K562 (cell line): Measurements from ENCODE around the gene MET. TPM values are rescaled to one million over a fixed set of nuclear protein-coding genes. Genes with fewer than 3 reads are reported as not detected.

Experiments used
- ATAC-seq: fragments of 200-7000 bp; cut with Tn5 transposase; 3 replicates; pipeline ENCODE4 v1.9.1; 2020; ENCODE audit warnings: moderate library complexity
- BruUV-seq: library from RNA; stranded (reverse); fragments of 400-500 nt; replicated peaks from 2 replicates; lab custom pipeline; 2021; lab: Mats Ljungman, UMichigan
- CTCF ChIA-PET: fragments of 300-600 bp; formaldehyde crosslinking; extraction: SDS; loops from one replicate; lab custom pipeline; 2021; ENCODE audit warnings: low intra/inter-chr PET ratio; lab: Yijun Ruan, JAX
- POLR2A ChIA-PET: fragments of 300-600, 350-650 bp; sonication (Branson Sonifier 250); formaldehyde crosslinking; extraction: SDS; loops from one replicate; lab custom pipeline; 2021; ENCODE audit warnings: antibody characterized with exemption, inconsistent platforms; lab: Yijun Ruan, JAX
- DNase-seq, 4 experiments: peaks; one replicate each; pipeline versions ENCODE4 v3.0.0 to v3.0.0-alpha.2; 2011 to 2018; ENCODE audit warnings: low spot score in 3 of 4, mixed read lengths in 3 of 4; ENCODE audit errors: extremely low read depth in 1 of 4
- FAIRE-seq: peaks from 2 replicates; lab custom pipeline; 2011; peaks lifted over from hg19 to GRCh38; lab: Jason Lieb, UNC
- H2AFZ ChIP-seq: 2 replicates; pipeline ENCODE4 v1.6.0; 2011; ENCODE audit warnings: low read depth, low read length, control low read depth, inconsistent platforms
- H3K27ac ChIP-seq: fragments of 200-600 bp; 3 replicates; pipeline ENCODE4 v1.8.0; 2011; ENCODE audit warnings: low read depth, mild to moderate bottlenecking, control low read depth, inconsistent platforms, low read length, moderate library complexity, mixed read lengths; ENCODE audit errors: extremely low read depth
- H3K27me3 ChIP-seq, 2 experiments: fragments of 300-600 bp in 1 of 2; 2 replicates in 1 of 2; 3 replicates in 1 of 2; pipeline versions ENCODE4 v1.6.0 to v1.8.0; 2011; ENCODE audit warnings: inconsistent platforms in 2 of 2, low read length in 2 of 2, mild to moderate bottlenecking in 1 of 2, mixed read lengths in 1 of 2, moderate library complexity in 1 of 2; ENCODE audit not compliant: control insufficient read depth in 2 of 2, insufficient read depth in 2 of 2
- H3K36me3 ChIP-seq: fragments of 300-600 bp; 3 replicates; pipeline ENCODE4 v1.8.0; 2011; ENCODE audit warnings: mild to moderate bottlenecking, low read length, inconsistent platforms; ENCODE audit not compliant: control insufficient read depth, insufficient read depth
- H3K4me1 ChIP-seq, 2 experiments: fragments of 200-600 bp in 1 of 2; replicated peaks in 1 of 2; 2 replicates in 1 of 2; 3 replicates in 1 of 2; pipeline versions ENCODE4 v1.5.1 to v1.8.0; 2011; ENCODE audit warnings: inconsistent platforms in 2 of 2, low read length in 2 of 2, mild to moderate bottlenecking in 1 of 2, mixed read lengths in 1 of 2, moderate library complexity in 1 of 2; ENCODE audit not compliant: control insufficient read depth in 2 of 2, insufficient read depth in 2 of 2
- H3K4me2 ChIP-seq: 2 replicates; pipeline ENCODE4 v1.6.1; 2011; ENCODE audit warnings: low read length, control low read depth, inconsistent platforms, mixed read lengths; ENCODE audit not compliant: insufficient read depth
- H3K4me3 ChIP-seq: fragments of 200-600 bp; sonication (generic), shearing (Covaris generic); 2 replicates; pipeline ENCODE4 v1.5.1; 2016; ENCODE audit warnings: control low read depth, inconsistent platforms
- H3K79me2 ChIP-seq: fragments of 200-600 bp; 3 replicates; pipeline ENCODE4 v1.8.0; 2011; ENCODE audit warnings: low read length, inconsistent platforms; ENCODE audit not compliant: control insufficient read depth, insufficient read depth
- H3K9ac ChIP-seq, 2 experiments: 2 replicates each; pipeline versions ENCODE4 v1.6.0 to v1.6.1; 2011; ENCODE audit warnings: low read depth in 2 of 2, low read length in 2 of 2, control low read depth in 1 of 2, inconsistent platforms in 1 of 2, mild to moderate bottlenecking in 1 of 2, mixed read lengths in 1 of 2; ENCODE audit not compliant: insufficient read depth in 1 of 2
- H3K9me1 ChIP-seq: one replicate; pipeline ENCODE4 v1.6.0; 2011; ENCODE audit warnings: inconsistent platforms, mild to moderate bottlenecking, low read length, moderate library complexity; ENCODE audit not compliant: control insufficient read depth, insufficient read depth
- H3K9me3 ChIP-seq: replicated peaks from 2 replicates; pipeline ENCODE4 v1.5.1; 2011; ENCODE audit warnings: low read depth, low read length, inconsistent platforms; ENCODE audit not compliant: control insufficient read depth, insufficient read depth
- H4K20me1 ChIP-seq: replicated peaks from 2 replicates; pipeline ENCODE4 v1.6.1; 2011; ENCODE audit warnings: low read length, inconsistent platforms, mixed read lengths; ENCODE audit not compliant: control insufficient read depth, insufficient read depth
- DMBX1 ChIP-seq: fragments of 250-450 bp; sonication (Bioruptor Pico); IDR thresholded peaks from 2 replicates; pipeline ENCODE4 v1.8.0; 2022; ENCODE audit warnings: inconsistent platforms, mild to moderate bottlenecking, moderate library complexity, borderline replicate concordance
- FOXJ3 ChIP-seq: sonication (generic); formaldehyde crosslinking; IDR thresholded peaks from 2 replicates; pipeline ENCODE4 v1.4.0; 2020; ENCODE audit warnings: mild to moderate bottlenecking, missing genetic modification reagents
- LARP7 ChIP-seq: fragments of 450-650 bp; IDR thresholded peaks from 2 replicates; pipeline ENCODE4 v1.6.1; 2016
- LEF1 ChIP-seq: fragments of 450-650 bp; IDR thresholded peaks from 2 replicates; pipeline ENCODE4 v1.6.1; 2016; ENCODE audit warnings: mild to moderate bottlenecking
- SMAD4 ChIP-seq: fragments of 250-450 bp; sonication (Bioruptor Pico); conservative IDR thresholded peaks from 2 replicates; pipeline ENCODE4 v1.8.0; 2021; ENCODE audit warnings: inconsistent platforms, mild to moderate bottlenecking, moderate library complexity
- TEAD2 ChIP-seq: fragments of 450-650 bp; IDR thresholded peaks from 2 replicates; pipeline ENCODE4 v1.6.1; 2016; ENCODE audit warnings: missing genetic modification characterization, control low read depth, missing compliant biosample characterization
- ZNF253 ChIP-seq: fragments of 250-450 bp; sonication (Bioruptor Pico); conservative IDR thresholded peaks from 2 replicates; pipeline ENCODE4 v1.6.1; 2021; ENCODE audit warnings: mild to moderate bottlenecking
- WGBS: fragments of 100-300 bp; shearing (Covaris generic); methylation state at CpG from one replicate; pipeline ENCODE4 v1.1.6; 2016; ENCODE audit warnings: low coverage, mixed read lengths; ENCODE audit not compliant: insufficient coverage; ENCODE audit errors: missing lambda C conversion rate; 5-methylcytosine and 5-hydroxymethylcytosine counted together
- in situ Hi-C: fragments of 300-500 bp; cut with MboI; formaldehyde crosslinking; loops from 4 replicates; pipeline ENCODE4 v1.15.0; 2018; ENCODE audit warnings: inconsistent platforms, mixed read lengths
- intact Hi-C: fragments of 100-400 bp; cut with micrococcal nuclease; formaldehyde crosslinking; loops from 2 replicates; pipeline ENCODE4 v1.14.2; 2022
- polyA plus RNA-seq, 8 experiments: library from polyadenylated mRNA; depleted of rRNA in 4 of 8; stranded (reverse) in 5 of 8; unstranded in 3 of 8; fragments of >200 nt; fragmentation: Nextera tagmentation in 2 of 8; fragmentation: Illumina TruSeq in 1 of 8; extraction: Ambion mirVana in 2 of 8; extraction: Trizol in 1 of 8; gene quantifications; 2 replicates each; pipeline versions ENCODE4 v1.2.1 to v1.2.3, GENCODE V29; 2011 to 2014; ENCODE audit warnings: inconsistent platforms in 1 of 8, missing spikeins in 1 of 8
- total RNA-seq, 7 experiments: library from RNA; depleted of rRNA in 6 of 7; stranded (reverse); fragments of >200 nt in 6 of 7; fragmentation: Illumina TruSeq in 2 of 7; extraction: Trizol in 2 of 7; gene quantifications; 2 replicates each; pipeline versions ENCODE4 v1.2.1 to v1.2.3, GENCODE V29; 2011 to 2021; ENCODE audit warnings: low replicate concordance in 1 of 7
- TF ChIP-seq, protein P1 (sequence below): sonication (generic); formaldehyde crosslinking; IDR thresholded peaks from 2 replicates; pipeline ENCODE4 v1.8.0; 2022; ENCODE audit warnings: mild to moderate bottlenecking, missing genetic modification reagents
- TF ChIP-seq, protein P2 (sequence below): IDR thresholded peaks from 2 replicates; pipeline ENCODE4 v1.6.1; 2012; ENCODE audit warnings: low read depth, low read length, improper control_type of control experiment, borderline replicate concordance
- TF ChIP-seq, protein P3 (sequence below): fragments of 200-800 bp; sonication (Bioruptor generic); IDR thresholded peaks from 2 replicates; pipeline ENCODE4 v1.6.1; 2016; ENCODE audit warnings: missing genetic modification characterization, missing compliant biosample characterization
- TF ChIP-seq, protein P4 (sequence below): fragments of 250-450 bp; sonication (Bioruptor Pico); IDR thresholded peaks from 2 replicates; pipeline ENCODE4 v1.8.0; 2021; ENCODE audit warnings: borderline replicate concordance, mild to moderate bottlenecking, moderate library complexity; ENCODE audit not compliant: poor library complexity, severe bottlenecking
- TF ChIP-seq, protein P5 (sequence below): sonication (generic); formaldehyde crosslinking; IDR thresholded peaks from 2 replicates; pipeline ENCODE4 v1.8.0; 2022; ENCODE audit warnings: mild to moderate bottlenecking, missing genetic modification reagents

MET gene
- total and polyA plus RNA-seq, 9 of the 15 experiments (the other 6 are each of a cell fraction or from before 2014, with no cell fraction given): 0.84 to 2.4 (median 1.1) TPM

DNA sequence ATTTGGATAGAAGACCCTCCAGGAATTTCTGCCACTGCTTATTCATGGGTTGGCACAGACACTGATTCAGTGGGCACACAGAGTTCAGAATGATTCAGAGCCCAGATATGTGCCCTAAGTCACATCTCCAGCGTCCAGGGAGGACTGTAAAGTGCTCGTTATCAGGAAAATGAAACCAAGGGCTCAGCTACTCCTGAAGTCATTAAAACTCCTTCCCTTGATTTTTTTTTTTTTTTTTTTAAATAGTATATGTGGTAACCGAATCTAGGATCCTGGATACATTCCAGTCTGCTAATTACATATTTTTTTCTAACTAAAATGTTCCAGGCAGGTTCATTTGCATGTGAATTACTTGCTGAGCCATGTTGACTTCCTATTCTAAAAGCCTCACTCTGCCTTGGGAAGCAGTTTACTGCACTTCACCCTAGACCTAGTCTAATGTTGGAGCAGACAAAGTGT, 34.7 kb downstream of the MET start:
- H3K9me3 ChIP-seq: no peaks in the 10 kb centered on the region
- no peak overlapping the region for H3K4me2 ChIP-seq
- no peaks in the 10 kb centered on the region for H3K36me3 ChIP-seq
- no peak overlapping the region for H3K4me3 ChIP-seq
- FAIRE-seq: no peak
- H3K9me1 ChIP-seq: no peaks in the 10 kb centered on the region
- ChIA-PET CTCF (no interaction called here), POLR2A (interaction anchor here (1.2 kb wide), 1 partner anchor 246 kb away, joined by 3 read pairs; the partner anchor contains the start of gene ST7)
- no peaks in the 10 kb centered on the region for H4K20me1 ChIP-seq
- no peaks in the 10 kb centered on the region for H3K4me1 ChIP-seq
- BruUV-seq: no TSS peak
- H2AFZ ChIP-seq: no peak overlapping the region
- WGBS: 0% methylated on average over 3 of the region's 3 CpGs
- H3K27me3 ChIP-seq: peaks cover under 1 to 4% of the 10 kb centered on the region in 2 experiments; a peak in 3 of 5 replicates
- no peak overlapping the region for H3K27ac ChIP-seq
- no peaks in the 10 kb centered on the region for H3K79me2 ChIP-seq
- intact Hi-C loops: no loop called here
- TF ChIP-seq LARP7 (no peak), DMBX1 (CRISPR knock-in tag) (no peak), TEAD2 (tag) (no peak), SMAD4 (CRISPR knock-in tag) (no peak), ZNF253 (CRISPR knock-in tag) (no peak), FOXJ3 (no peak), LEF1 (no peak)
- TF ChIP-seq, protein P1, sequence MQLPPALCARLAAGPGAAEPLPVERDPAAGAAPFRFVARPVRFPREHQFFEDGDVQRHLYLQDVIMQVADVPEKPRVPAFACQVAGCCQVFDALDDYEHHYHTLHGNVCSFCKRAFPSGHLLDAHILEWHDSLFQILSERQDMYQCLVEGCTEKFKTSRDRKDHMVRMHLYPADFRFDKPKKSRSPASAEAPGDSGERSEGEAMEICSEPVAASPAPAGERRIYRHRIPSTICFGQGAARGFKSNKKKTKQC (CRISPR knock-in tag): no peak
- TF ChIP-seq, protein P2, sequence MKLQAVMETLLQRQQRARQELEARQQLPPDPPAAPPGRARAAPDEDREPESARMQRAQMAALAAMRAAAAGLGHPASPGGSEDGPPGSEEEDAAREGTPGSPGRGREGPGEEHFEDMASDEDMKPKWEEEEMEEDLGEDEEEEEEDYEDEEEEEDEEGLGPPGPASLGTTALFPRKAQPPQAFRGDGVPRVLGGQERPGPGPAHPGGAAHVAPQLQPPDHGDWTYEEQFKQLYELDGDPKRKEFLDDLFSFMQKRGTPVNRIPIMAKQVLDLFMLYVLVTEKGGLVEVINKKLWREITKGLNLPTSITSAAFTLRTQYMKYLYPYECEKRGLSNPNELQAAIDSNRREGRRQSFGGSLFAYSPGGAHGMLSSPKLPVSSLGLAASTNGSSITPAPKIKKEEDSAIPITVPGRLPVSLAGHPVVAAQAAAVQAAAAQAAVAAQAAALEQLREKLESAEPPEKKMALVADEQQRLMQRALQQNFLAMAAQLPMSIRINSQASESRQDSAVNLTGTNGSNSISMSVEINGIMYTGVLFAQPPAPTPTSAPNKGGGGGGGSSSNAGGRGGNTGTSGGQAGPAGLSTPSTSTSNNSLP: no peak
- TF ChIP-seq, protein P3, sequence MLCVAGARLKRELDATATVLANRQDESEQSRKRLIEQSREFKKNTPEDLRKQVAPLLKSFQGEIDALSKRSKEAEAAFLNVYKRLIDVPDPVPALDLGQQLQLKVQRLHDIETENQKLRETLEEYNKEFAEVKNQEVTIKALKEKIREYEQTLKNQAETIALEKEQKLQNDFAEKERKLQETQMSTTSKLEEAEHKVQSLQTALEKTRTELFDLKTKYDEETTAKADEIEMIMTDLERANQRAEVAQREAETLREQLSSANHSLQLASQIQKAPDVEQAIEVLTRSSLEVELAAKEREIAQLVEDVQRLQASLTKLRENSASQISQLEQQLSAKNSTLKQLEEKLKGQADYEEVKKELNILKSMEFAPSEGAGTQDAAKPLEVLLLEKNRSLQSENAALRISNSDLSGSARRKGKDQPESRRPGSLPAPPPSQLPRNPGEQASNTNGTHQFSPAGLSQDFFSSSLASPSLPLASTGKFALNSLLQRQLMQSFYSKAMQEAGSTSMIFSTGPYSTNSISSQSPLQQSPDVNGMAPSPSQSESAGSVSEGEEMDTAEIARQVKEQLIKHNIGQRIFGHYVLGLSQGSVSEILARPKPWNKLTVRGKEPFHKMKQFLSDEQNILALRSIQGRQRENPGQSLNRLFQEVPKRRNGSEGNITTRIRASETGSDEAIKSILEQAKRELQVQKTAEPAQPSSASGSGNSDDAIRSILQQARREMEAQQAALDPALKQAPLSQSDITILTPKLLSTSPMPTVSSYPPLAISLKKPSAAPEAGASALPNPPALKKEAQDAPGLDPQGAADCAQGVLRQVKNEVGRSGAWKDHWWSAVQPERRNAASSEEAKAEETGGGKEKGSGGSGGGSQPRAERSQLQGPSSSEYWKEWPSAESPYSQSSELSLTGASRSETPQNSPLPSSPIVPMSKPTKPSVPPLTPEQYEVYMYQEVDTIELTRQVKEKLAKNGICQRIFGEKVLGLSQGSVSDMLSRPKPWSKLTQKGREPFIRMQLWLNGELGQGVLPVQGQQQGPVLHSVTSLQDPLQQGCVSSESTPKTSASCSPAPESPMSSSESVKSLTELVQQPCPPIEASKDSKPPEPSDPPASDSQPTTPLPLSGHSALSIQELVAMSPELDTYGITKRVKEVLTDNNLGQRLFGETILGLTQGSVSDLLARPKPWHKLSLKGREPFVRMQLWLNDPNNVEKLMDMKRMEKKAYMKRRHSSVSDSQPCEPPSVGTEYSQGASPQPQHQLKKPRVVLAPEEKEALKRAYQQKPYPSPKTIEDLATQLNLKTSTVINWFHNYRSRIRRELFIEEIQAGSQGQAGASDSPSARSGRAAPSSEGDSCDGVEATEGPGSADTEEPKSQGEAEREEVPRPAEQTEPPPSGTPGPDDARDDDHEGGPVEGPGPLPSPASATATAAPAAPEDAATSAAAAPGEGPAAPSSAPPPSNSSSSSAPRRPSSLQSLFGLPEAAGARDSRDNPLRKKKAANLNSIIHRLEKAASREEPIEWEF (CRISPR knock-in tag): no peak
- TF ChIP-seq, protein P4, sequence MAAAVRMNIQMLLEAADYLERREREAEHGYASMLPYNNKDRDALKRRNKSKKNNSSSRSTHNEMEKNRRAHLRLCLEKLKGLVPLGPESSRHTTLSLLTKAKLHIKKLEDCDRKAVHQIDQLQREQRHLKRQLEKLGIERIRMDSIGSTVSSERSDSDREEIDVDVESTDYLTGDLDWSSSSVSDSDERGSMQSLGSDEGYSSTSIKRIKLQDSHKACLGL: no peak
- TF ChIP-seq, protein P5, sequence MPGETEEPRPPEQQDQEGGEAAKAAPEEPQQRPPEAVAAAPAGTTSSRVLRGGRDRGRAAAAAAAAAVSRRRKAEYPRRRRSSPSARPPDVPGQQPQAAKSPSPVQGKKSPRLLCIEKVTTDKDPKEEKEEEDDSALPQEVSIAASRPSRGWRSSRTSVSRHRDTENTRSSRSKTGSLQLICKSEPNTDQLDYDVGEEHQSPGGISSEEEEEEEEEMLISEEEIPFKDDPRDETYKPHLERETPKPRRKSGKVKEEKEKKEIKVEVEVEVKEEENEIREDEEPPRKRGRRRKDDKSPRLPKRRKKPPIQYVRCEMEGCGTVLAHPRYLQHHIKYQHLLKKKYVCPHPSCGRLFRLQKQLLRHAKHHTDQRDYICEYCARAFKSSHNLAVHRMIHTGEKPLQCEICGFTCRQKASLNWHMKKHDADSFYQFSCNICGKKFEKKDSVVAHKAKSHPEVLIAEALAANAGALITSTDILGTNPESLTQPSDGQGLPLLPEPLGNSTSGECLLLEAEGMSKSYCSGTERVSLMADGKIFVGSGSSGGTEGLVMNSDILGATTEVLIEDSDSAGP (CRISPR knock-in tag): no peak
- TF ChIP-seq, all 486 proteins: peak for 0
- ATAC-seq (no peak), DNase-seq (no peak)
- in situ Hi-C loops: no loop called here
- no peak overlapping the region for H3K9ac ChIP-seq
